Fibroblast of pulmonary artery (primary cell): ENCODE measurements around the gene HSF4.

Source experiments
- DNase-seq: peaks from one replicate; pipeline ENCODE4 v3.0.0-alpha.2; 2010; ENCODE audit warnings: low read depth
- H3K4me3 ChIP-seq: replicated peaks from 2 replicates; pipeline ENCODE4 v1.5.1; 2011; ENCODE audit warnings: low read depth, mild to moderate bottlenecking, control low read depth, low read length, moderate library complexity
- TF ChIP-seq, protein P1 (sequence below): IDR thresholded peaks from 2 replicates; pipeline ENCODE4 v1.5.1; 2011; ENCODE audit warnings: mild to moderate bottlenecking, control low read depth, low read length, inconsistent platforms; ENCODE audit errors: missing control alignments

The HSF4 gene

DNA sequence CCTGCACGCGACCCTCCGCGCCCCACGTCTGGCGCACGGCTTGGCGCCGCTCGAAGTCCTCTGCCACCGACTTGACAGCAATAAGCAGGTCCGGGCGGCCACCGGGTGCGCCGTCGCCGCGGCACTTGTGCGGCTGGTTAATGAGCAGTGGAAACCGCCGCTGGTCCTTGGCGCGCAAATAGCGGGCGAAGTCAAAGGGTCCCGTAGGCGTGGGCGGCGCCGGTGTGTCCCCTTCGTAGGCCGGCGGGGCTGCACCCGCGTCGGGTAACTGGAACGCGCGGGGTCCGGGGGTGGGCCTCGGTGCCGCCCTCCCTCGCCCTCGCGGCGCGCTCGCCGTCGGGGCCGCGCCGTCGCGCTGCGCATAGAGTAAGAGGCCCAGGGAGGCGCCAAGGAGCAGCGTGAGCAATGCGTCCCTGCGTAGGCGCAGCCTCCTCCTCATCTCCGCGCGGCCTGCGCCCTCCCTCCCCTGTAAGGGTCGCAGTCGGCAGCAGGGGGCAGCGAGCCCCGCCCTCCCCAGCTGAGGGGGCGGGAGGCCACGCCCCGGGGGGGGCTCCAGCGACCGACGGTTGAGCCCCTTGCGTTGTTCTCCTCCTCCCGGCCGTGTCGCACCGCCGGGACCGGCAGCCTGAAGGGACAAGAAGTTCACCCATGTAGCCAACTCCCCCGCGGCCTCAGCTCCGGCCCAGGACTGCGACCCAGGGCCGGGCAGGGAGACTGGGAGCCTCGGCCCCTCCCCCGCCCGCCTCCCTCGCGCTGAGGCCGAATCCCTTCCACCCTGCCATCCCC, 14.3 kb upstream of the HSF4 start:
- H3K4me3 ChIP-seq = peak overlapping the region; percentile 64
- DNase-seq = peak; percentile 76
- TF ChIP-seq, protein P1, sequence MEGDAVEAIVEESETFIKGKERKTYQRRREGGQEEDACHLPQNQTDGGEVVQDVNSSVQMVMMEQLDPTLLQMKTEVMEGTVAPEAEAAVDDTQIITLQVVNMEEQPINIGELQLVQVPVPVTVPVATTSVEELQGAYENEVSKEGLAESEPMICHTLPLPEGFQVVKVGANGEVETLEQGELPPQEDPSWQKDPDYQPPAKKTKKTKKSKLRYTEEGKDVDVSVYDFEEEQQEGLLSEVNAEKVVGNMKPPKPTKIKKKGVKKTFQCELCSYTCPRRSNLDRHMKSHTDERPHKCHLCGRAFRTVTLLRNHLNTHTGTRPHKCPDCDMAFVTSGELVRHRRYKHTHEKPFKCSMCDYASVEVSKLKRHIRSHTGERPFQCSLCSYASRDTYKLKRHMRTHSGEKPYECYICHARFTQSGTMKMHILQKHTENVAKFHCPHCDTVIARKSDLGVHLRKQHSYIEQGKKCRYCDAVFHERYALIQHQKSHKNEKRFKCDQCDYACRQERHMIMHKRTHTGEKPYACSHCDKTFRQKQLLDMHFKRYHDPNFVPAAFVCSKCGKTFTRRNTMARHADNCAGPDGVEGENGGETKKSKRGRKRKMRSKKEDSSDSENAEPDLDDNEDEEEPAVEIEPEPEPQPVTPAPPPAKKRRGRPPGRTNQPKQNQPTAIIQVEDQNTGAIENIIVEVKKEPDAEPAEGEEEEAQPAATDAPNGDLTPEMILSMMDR = no peak

DNA sequence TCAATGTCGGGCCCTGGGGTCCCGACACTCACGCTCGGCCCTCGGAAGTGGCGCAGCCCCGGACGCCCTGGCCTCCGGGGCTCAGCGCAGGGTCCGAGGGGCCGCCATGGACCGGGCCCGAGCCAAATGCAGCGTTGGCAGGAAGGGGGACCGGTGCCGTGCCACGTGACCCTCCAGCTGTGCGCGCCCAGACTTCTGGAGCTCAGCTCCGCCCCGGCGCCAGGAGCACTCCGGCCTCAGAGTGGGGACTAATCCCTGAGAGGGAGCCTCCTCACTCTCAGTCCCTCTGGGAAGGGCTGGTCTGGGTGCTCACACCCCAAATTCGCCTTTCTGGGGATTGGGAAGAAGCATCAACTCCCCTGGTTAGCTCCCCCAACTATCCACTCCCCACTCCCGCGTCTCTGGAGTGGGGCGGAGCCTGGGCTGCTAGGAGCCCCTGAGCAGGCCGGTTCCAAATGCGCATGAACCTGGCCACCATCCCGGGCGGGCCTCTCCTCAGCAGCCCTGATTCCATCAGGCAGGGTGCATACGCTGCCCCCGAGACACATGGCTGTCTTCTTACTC, 13.6 kb upstream of the HSF4 start, which contains the start of gene B3GNT9:
Gene B3GNT9, minus strand, starts transcription at position 166 of the 564 bp plus-strand sequence. CDS start 513 bp downstream, outside the sequence.
- TF ChIP-seq, protein P1 = no peak
- peak within 1 kb of the TSS; percentile 64 for H3K4me3 ChIP-seq
- DNase-seq = peak; percentile 71

DNA sequence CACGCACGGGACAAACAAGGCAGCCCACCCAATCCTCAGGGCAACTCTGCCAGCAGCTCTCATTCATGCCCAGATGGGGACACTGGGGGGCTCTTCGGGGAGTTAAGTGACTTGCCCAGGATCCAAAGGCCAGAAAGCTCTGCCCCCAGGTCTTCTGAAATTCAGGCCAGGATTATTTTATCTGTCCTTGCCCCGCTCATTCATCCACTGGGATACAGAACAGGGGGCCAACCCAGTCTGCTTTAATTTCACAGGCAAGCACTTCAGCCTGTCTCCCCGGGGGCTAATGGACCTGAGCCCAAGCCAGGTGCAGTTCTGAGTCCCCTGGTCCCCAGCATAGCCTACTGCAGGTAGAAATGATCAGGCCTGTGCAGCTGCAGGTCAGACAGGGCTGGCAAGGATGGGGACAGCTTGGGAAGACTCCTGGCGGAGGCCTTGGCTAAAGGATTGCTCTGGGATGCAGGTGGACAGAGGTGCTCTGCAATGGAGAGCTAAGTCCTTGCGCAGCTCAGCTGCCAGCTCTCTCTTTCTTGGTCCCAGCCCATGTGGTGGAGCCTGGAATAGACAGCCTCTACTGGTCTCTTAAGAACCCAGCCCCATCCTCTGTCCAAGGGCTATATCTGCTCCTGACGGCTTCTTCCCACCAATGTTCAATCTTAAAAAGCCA, 13.0 kb upstream of the HSF4 start:
- H3K4me3 ChIP-seq = no peak overlapping the region
- TF ChIP-seq, protein P1 = no peak
- DNase-seq = no peak

DNA sequence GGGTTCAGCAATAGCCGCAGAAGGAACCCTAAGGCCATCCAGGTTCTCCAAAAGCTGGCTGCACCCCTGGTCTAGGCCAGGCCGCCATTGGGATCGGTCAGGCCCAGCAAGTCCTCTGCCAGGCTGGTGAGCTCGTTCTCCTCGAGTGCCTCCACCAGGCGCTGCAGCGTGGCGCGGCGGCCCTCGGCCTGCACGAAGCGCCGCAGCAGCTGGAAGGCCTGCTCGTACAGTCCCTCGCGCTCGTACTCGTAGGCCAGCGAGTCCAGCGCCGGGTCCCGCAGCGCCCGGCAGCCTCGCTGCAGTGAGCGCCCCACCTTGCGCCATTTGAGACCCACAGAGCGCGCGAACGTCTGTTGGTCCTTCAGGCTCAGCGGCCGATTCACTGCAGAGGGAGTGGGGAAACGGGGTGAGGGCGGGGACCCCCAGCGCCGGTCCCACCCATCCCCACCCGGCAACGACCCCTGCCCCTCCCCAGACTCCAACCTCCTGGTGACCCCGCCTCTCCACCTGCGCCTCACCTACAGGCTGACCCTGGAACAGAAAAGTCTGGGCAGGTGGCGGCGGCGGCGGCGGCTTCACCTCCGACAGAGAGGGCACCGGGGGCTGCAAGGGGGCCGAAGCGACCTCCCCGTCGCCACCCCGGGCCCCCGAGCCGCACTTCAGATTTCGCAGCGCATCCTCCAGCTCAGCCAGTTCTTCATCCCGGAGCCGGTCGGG, 9.8 kb upstream of the HSF4 start:
- TF ChIP-seq, protein P1 = no peak
- DNase-seq = no peak
- H3K4me3 ChIP-seq = no peak overlapping the region

DNA sequence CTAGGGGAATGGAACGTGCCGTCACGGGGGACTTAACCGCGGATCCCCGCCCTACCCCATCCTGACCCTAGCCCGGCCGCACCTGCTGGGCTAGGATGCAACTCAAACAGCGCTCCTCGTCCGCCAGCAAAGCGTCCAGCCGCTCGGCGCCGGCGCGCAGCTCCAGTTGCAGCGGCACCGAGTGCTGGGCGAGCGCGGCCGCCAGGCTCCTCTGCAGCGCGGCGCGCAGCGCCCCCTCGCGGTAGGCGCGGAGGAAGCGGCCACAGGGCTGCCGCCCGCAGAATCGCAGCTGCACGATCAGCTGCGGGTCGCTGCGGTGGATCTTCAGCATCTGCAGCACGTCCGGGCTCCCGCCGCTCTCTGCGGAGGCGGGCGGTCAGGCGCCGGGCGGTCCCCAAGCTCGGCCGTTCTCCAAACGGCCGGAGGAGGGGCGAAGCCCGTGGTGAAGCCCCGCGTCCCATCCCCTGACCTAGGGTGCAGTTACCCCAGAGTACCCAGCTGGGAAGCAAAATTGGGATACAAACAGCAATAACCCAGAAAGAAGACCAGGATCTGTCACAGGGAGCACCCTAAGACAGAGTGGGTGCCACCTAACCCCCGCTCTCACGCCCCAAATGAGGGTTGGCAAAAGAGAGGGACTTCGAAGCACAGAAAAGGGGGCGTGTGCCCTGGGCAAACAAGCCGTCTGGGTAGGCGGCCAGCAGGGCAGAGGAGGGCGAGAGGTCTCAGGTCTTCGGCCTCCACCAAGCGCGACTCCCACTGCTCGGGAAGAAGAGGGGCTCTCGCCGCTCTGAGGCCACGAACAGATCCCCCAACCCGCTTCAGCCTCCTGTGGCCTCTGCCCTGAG, 9.0 kb upstream of the HSF4 start:
- TF ChIP-seq, protein P1 = peak; percentile 48
- DNase-seq = peak; percentile 81
- H3K4me3 ChIP-seq = no peak overlapping the region

DNA sequence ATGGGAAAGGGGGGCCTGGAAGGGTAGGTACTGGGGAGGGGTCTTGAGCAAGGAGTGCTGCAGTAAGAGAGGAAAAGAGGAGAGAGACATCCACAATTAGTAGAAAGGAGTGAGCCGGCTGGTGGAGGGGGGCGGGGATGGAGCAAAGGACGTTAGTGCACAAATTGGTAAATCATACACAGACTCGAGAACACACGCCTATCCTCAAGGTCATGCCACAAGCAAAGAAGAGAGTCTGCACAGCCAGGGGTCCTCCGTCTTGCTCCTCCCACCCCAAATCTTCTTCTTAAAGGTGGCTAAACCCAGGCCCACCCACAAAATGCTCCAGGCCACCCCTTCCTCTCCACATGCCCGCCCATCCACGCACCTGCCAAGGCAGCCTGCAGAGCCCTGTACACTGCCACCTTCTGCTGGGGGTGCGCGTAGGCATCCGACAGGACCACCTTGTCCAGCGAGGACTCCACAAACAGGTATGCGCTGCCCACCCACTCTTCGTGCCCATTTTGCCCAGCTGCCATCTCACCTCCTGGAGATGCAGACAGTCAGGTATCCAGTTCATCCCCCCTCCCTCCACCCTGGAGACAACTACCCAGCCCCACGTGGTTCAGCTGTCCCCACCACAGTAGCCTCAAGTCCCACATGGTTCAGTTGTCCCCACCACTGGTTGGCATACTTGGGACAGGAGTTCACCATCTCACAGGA, 8.3 kb upstream of the HSF4 start:
- DNase-seq = no peak
- no peak overlapping the region for H3K4me3 ChIP-seq
- TF ChIP-seq, protein P1 = no peak
